NCI-H2081 (cell line): Measurements from ENCODE around the gene STXBP2.

ENCODE experiments used
- DNase-seq, 2 experiments: peaks; one replicate each; lab custom pipeline; 2025; lab: John Stamatoyannopoulos, UW

Gene STXBP2

DNA sequence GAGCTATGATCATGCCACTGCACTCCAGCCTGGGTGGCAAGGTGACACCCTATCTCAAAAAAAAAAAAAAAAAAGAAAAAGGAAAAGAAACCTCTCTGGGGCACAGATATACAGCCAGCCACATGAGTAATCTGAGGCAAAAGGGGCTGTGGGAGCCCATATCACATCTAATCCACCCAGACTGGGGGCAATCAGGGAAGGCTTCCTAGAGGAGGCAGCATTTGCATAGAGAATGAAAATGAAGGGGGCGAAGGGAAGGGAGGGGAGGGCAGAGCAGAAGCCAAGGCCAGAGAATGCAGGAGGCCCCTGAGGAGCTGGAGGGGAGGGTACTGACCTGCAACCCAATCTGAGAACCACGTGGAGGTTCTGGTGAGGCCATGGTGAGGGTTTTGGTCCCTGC lies 13.2 kb downstream of the STXBP2 start:
- DNase-seq = no peak

DNA sequence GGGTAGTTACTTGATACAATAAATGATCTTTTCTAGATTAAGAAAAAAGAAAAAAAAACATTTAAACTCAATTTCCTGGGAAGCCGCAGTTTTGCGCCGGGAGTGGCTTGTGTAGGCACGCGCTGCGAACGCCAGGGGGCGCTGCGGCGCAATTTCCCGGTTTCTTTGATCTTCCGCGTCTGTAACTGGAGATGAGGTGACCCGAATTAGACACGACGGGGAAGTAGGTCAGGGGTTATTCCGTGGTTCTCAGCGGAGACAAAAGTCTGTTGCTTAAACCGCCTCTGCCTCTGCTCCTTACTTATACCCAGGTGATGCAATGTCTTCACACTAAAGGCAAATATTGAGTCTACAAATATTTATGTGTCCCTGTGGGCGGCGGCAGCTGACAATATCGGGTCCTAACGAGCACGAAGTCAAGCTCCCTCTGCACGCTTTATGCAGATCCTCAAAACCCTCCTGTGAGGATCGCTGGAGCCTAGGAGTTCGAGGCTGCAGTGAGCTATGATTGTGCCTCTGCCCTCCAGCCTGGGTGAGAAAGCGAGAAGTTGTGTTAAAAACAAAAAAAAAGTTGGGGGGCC lies 15.2 kb downstream of the STXBP2 start:
- DNase-seq = peak; percentile 56 to 59

DNA sequence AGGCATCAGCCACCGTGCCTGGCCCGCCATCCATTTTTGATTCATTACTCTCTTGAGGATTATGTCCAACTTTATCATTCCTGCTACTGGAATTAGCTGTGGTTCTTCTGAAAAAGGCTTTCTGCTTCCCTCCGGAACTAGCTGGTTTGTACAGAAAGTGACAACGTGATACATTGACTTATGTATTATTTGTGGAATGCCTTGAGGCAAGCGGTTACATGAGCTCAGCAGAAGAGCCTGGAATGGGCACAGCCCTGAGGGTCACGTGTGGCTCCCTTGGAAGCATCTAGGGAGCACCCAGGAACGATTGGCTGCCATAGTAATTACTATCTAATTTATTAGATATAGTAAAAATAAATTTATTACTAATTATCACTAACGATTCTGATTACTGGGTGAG lies 17.5 kb downstream of the STXBP2 start:
- DNase-seq = no peak

DNA sequence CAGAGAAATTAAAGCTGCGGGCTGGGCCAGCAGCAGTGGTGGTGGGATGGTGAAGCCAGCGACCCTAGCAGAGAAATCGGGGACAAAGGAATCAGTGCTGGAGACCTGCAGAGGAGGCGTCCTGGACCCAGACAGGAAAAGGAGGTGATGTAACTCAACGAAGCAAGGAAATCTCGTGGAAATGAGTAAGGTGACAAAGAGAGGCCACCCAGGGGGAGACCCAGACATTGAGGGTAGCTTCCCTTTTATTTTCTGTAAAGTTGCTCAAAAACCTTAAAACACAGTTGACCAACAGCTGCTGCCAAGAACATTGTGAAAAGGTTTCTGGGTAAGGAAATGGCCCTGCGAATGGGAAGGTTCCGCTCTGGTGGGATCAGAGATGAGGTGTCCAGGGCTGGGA lies 18.7 kb downstream of the STXBP2 start:
- no peak for DNase-seq

DNA sequence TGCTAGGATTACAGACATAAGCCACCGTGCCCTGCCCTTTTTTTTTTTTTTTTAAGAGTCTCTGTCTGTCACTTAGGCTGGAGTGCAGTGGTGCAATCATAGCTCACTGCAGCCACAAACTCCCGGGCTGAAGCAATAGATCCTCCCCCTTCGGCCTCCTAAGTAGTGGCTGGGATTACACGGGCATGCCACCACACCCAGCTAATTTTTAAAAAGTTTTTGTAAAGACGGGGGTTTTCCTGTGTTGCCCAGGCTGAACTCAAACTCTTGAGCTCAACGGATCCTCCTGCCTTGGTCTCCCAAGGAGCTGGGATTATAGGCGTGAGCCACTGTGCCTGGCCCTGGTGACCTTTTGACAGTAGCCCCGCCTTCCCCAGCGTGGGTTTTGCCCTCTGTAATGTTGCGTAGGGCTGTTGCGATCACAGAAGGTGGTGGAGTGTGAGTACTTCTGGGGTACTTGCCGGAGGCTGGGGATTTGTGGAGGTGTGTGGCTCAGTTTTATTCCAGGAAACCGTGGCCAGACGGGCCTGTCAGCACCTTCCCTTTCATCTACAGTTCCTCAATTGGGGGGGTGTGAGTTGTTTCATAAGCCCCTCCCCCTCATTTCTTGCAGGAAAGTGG lies 20.3 kb downstream of the STXBP2 start:
- DNase-seq = no peak

DNA sequence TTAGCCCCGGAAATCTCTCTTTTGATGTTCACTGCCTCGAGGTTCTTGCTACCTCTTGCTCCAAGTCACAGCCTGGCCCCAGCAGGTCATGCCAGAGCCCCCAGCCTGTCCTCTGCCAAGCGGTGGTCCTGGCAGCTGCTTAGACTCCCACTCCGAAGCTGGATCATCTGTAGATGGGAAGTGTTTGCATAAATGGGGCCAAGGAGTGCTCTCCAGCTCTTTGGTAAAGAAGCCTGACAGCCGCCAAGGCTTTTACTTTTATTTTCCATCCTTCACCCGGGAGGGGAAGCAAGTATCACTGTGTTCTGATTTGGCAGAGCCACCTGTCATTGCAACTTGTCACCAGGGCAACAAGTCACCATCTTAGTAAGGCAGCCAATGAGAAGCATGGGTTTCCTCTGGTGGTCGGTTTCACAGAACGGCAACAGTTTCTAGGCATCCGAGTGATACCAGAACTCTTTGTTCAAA lies 21.3 kb downstream of the STXBP2 start:
- no peak for DNase-seq

DNA sequence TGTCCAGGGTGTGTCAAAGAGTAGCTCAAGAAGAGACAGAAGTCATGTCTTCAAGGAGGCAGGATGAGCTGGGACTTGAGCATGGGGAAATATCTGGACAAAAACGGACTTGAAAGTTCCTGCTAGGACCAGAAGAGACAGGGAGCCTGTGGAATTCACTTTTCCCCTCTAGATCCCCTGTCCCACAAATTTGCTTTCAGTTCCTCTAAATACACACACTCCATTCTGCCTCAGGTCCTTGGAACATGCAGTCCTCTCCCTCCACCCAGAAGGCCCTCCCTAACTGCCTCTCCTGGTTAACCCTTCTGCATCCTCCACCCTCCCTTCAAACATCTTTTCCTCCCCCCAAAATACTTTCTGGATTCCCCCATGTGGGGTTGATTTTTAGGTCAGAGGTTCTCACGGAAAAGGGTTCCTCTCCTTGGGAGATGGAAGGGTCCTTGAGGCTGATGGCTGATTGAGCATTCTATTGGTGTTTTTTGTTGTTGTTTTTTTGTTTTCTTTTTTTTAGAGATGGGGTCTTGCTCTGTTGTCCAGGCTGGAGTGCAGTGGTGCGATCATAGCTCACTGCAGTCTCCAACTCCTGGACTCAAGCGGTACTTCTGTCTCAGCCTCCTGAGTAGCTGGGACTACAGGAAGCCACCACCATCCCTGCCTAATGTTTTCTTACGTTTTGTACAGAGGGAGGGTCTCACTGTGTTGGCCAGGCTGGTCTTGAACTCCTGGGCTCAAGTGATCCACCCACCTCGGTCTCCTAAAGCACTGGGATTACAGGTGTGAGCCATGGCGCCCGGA lies 25.0 kb downstream of the STXBP2 start:
- DNase-seq = no peak

DNA sequence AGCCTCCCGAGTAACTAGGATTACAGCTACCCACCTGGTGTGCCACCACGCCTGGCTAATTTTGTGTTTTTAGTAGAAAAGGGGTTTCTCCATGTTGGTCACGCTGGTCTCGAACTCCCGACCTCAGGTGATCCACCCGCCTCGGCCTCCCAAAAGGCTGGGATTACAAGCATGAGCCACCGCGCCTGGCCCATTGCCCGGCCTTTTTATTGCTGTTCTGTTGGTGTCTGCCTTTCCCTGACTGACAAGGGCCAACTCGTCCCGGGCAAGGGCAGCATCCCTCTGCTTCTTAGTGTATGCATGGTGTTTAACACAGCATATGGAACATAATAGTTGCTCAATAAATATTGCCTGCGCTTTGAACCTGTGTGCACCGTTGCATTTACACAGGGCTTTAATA lies 25.7 kb downstream of the STXBP2 start:
- no peak for DNase-seq

DNA sequence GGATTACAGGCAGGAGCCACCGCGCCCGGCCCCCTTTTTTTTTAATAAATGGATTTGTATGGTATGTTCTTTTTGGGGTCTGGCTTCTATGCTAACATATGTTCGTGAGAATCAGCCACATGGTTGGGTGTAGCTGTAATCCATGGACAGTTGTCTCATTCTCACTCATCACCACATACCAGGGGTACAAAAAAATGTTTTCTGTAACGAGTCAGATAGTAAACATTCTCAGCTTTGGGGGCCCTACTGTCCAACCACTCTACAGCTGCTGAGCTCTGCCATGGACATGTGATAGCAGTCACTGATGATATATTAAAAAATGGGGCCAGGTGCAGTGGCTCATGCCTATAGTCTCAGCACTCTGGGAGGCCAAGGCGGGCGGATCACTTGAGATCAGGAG lies 26.8 kb downstream of the STXBP2 start:
- no peak for DNase-seq

DNA sequence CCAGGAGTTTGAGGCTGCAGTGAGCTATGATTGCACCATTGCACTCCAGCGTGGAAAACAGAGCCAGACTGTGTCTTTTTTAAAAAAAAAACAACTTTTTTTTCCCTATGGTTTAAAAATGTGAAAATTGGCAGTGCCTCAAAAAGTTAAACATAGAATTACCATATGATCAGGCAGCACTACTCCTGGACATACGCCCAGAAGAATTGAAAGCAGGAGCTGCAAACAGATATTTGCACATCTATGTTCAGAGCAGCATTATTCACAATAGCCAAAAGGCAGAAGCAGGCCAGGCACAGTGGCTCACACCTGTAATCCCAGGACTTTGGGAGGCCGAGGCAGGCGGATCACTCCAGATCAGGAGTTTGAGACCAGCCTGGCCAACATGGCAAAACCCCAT lies 28.2 kb downstream of the STXBP2 start:
- peak in 1 of 2 experiments; percentile 16 for DNase-seq

DNA sequence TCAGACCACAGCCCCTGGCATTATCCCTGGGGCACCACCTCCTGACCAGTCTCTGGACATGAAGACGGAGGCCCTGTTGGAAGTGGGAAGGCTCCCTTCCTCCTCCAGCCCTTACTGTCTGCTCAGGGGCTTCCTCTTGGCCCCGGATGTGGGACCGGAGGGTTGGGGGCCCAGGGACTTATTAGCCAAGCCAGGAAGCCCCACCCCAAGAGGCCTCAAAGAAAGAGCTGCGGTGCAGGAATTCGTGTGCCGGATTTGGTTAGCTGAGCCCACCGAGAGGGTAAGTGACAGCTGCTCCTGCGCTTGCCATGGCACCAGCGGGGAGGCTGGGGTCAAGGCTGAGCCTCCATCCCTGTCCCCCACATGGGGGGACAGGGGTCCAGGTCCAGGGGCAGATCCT lies 31.9 kb downstream of the STXBP2 start, which contains the start of gene RETN:
Gene RETN, plus strand, starts transcription at position 208 of the 400 bp plus-strand sequence. CDS start 278 bp downstream, outside the sequence.
- DNase-seq = no peak

DNA sequence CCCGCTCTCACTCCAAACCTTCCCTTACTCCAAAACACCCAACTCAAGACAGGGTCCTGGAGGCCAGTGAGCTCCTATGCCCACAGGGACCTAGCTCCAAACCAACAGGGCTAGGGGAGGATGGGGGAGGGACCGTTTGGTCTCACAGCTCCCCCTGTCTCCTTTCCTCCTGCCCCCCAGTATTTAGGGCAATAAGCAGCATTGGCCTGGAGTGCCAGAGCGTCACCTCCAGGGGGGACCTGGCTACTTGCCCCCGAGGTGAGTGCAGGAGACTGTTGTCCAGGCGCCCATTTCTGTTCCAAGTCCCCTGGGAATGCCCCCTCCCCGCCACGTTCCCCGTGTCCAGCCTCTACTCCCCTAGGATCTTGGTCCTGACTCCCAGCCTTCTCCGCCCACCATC lies 32.7 kb downstream of the STXBP2 start:
- no peak for DNase-seq

DNA sequence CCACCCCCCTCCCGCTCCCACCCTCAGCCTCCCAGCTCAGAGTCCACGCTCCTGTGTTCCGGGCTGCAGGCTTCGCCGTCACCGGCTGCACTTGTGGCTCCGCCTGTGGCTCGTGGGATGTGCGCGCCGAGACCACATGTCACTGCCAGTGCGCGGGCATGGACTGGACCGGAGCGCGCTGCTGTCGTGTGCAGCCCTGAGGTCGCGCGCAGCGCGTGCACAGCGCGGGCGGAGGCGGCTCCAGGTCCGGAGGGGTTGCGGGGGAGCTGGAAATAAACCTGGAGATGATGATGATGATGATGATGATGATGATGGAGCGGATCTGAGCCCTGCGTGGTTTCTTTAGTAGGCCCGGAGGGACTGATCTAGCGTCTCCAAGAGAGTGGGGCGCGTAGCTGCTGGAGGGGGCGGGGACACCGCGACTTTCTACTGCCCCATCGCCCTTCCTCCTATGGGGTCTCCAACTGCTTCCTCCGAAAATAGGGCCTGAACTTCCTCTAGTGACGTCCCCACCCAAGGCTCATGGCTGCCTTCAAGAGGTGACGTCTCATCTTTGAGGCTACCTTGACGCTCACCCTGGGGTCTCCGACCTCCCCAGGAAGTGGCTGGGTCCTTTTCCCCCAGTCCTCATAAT lies 33.4 kb downstream of the STXBP2 start:
- DNase-seq = no peak

DNA sequence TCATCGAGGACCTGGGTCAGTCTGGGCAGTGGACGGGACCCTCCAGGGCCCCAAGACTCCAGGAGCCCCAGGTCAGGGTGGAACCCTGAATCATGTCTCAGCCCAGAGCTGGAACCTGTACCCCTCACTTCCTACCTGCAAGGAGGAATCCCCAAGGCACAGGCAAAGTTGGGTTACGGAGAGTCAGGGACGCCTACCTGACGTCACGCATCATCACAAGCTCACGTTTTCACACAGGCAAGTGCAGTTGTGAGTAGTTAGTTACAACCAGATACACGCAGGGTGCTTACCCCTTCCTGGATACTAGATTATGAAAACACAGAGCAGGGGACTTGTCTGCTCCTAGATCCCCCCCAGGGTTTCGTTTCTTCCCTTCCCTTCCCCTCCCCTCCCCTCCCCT lies 33.9 kb downstream of the STXBP2 start:
- no peak for DNase-seq

DNA sequence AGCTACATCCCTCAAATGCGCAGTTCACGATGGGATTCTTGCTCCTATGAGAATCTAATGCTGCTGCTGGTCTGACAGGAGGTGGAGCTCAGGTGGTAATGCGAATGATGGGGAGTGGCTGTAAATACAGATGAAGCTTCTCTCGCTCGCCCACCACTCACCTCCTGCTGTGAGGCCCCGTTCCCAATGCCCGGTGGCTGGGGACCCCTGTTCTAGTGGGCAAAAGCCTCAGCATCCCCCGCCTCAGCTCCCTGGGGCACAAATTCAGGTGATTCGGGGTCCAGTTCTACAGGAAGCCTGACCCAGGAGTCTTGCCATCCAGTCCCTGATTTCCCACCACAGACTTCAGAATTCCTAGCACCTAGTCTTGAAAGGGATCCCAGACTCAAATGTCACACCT lies 35.6 kb downstream of the STXBP2 start:
- DNase-seq = no peak

DNA sequence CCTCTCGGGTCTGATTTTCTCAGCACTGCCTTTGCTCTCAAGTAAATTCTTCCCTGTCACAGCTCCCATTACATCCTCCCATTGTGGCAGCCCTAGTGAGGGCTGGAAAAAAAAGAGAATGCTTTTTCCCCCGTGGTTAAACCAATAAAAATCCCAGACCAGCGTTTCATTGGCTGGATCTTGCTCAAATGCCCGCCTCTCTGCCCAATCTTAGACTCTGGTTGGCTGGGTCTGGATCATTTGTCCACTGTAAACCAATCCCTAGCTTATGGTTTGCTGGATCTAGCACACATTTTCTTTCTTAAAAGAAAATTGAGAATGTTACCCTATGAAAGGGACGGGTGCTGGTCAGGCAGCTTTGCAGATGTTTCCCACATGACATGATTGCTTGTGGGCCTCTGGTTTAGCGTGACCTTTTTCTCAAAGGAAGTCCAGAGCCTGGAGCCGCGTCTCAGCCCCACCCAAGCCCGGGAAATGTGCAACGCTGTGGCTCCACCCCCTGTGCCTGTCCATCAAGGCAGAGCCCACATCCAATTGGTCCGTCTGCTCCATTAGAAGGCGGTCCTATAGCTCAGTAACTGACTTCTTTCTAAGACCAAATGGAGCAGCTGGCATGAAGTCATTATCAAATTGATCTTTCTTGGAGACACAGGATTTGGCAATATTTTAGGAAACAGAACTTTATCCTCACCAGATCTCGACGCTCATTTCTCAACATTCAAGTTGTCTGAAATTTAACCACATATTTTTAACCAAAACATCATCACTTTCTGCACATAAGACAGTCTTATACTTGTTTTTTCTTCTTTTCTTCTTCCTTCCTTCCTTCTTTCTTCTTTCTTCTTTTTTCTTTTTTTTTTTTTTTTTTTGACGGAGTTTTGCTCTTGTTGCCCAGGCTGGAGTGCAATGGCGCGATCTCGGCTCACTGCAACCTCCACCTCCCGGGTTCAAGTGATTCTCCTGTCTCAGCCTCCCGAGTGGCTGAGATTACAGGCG lies 37.4 kb downstream of the STXBP2 start:
- DNase-seq = peak; percentile 37 to 64

DNA sequence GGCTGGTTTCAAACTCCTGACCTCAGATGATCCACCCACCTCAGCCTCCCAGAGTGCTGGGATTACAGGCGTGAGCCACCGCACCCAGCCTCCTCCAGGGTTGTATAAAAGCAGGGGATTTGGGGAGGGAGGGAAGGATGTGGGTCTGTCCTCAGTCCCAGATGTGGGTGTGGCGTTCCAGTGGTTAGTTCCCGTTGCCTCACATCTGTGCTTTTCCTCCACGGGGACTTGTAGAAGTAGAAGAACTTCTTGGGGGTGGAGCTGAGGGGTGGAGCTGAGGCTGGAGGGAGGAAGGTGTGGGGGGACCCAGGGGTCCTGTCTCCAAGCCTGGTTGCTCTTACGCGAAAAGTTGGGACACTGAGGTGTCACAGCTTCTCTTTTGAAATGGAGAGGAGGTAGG lies 39.5 kb downstream of the STXBP2 start:
- no peak for DNase-seq

DNA sequence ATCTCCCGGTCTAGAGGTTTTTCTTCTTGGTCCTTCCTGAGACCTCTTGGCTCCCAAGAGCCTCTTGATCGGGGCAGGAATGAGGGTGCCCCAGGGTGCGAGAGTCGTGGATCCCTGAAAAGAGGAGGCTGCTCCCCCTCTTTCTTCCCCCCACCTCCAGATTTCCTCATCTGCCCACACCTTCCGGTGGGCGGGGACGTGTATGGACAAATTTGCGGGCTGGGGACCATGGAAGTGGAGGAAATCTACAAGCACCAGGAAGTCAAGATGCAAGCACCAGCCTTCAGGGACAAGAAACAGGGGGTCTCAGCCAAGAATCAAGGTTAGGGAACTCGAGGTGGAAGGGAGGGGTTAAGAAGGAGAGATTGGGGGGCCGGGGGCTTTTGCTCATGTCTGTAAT lies 39.9 kb downstream of the STXBP2 start, which contains the start of gene MCEMP1:
Gene MCEMP1, plus strand, starts transcription at position 237 of the 400 bp plus-strand sequence. Its CDS starts 31 bp downstream, at position 268.
- no peak for DNase-seq

DNA sequence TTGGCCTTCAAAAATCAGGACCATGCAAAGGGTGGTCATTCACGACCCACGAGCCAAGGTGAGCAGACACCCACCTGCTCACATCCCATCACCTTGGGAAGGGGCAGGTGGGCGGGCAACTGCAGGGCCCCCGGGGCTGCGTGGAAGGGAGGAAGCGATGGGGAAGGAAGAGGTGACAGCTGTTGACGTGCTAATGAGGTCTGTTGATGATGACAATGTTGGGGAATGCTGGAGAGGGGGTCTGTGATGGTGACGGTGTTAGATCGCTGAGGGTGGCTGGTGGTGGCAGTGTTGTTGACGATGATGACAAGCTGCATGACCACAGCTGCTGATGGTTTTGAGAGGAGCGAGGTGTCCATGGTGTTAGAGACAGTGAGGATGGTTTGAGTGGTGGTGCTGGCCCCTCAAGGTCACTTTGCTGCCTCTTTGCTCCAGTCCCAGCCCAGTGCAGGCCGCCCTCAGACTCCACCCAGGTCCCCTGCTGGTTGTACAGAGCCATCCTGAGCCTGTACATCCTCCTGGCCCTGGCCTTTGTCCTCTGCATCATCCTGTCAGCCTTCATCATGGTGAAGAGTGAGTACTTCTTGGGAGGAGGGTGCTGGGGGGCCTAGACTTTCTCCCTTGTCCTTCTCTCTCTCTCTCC lies 40.9 kb downstream of the STXBP2 start:
- DNase-seq = no peak

DNA sequence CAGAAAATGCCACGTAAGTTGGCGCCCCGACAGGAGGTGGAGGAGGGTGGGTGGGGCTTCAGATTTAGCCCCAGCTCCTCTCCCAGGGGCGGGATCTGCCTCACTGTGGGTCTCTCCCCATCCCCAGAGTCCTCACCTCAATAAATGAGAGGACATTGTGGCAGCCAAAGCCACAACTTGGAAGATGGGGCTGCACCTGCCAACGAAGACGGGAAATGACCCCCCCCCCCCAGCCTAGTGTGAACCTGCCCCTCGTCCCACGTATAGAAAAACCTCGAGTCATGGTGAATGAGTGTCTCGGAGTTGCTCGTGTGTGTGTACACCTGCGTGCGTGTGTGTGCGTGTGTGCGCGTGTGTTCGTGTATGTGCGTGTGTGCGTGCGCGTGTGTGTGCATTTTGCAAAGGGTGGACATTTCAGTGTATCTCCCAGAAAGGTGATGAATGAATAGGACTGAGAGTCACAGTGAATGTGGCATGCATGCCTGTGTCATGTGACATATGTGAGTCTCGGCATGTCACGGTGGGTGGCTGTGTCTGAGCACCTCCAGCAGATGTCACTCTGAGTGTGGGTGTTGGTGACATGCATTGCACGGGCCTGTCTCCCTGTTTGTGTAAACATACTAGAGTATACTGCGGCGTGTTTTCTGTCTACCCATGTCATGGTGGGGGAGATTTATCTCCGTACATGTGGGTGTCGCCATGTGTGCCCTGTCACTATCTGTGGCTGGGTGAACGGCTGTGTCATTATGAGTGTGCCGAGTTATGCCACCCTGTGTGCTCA lies 42.3 kb downstream of the STXBP2 start:
- peak in 1 of 2 experiments; percentile 3 for DNase-seq
